Measurements from ENCODE around the gene LUC7L2.
"Not testable (repeated sequence)": the region's sequence is repeated elsewhere in the genome, so short reads cannot be mapped to it uniquely, and the experiment has no call there.

LUC7L2 gene

GRCh38 chr7:139359366-139360209 lies at the start of gene LUC7L2:
Gene LUC7L2 (plus strand): TSS chr7:139359894. CDS start chr7:139360262, 368 bp downstream.
- in situ Hi-C loops (cut with MboI; ENCODE audit: low sequenced_read_pairs): no loop called here

- in situ Hi-C loops (cut with MboI; ENCODE audit: low sequenced_read_pairs): no loop called here
Measured at GRCh38 chr7:139317939-139318505, 41.7 kb upstream of the LUC7L2 start.

- in situ Hi-C loops (cut with MboI; ENCODE audit: low sequenced_read_pairs): no loop called here
Measured at GRCh38 chr7:139321071-139321745, 38.5 kb upstream of the LUC7L2 start.

- in situ Hi-C loops (cut with MboI; ENCODE audit: low sequenced_read_pairs): not testable (repeated sequence)
Measured at GRCh38 chr7:139324709-139325108, 35.0 kb upstream of the LUC7L2 start.

GRCh38 chr7:139328375-139328774 lies 31.3 kb upstream of the LUC7L2 start:
- in situ Hi-C loops (cut with MboI; ENCODE audit: low sequenced_read_pairs): no loop called here

- in situ Hi-C loops (cut with MboI; ENCODE audit: low sequenced_read_pairs): no loop called here
Measured at GRCh38 chr7:139329119-139329518, 30.6 kb upstream of the LUC7L2 start.

- in situ Hi-C loops (cut with MboI; ENCODE audit: low sequenced_read_pairs): no loop called here
Measured at GRCh38 chr7:139330333-139331030, 29.2 kb upstream of the LUC7L2 start.

GRCh38 chr7:139332697-139333359 lies 26.9 kb upstream of the LUC7L2 start:
- in situ Hi-C loops (cut with MboI; ENCODE audit: low sequenced_read_pairs): no loop called here

GRCh38 chr7:139333443-139333842 lies 26.3 kb upstream of the LUC7L2 start:
- in situ Hi-C loops (cut with MboI; ENCODE audit: low sequenced_read_pairs): not testable (repeated sequence)

GRCh38 chr7:139334399-139335150 lies 25.1 kb upstream of the LUC7L2 start:
- in situ Hi-C loops (cut with MboI; ENCODE audit: low sequenced_read_pairs): no loop called here

GRCh38 chr7:139339025-139339424 lies 20.7 kb upstream of the LUC7L2 start:
- in situ Hi-C loops (cut with MboI; ENCODE audit: low sequenced_read_pairs): no loop called here

GRCh38 chr7:139339698-139340036 lies 20.0 kb upstream of the LUC7L2 start:
- in situ Hi-C loops (cut with MboI; ENCODE audit: low sequenced_read_pairs): no loop called here

- in situ Hi-C loops (cut with MboI; ENCODE audit: low sequenced_read_pairs): no loop called here
Measured at GRCh38 chr7:139340037-139340807, 19.5 kb upstream of the LUC7L2 start.

GRCh38 chr7:139340808-139341057 lies 19.0 kb upstream of the LUC7L2 start:
- in situ Hi-C loops (cut with MboI; ENCODE audit: low sequenced_read_pairs): no loop called here

- in situ Hi-C loops (cut with MboI; ENCODE audit: low sequenced_read_pairs): no loop called here
Measured at GRCh38 chr7:139341058-139341775, 18.5 kb upstream of the LUC7L2 start, which contains the start of gene FMC1. Gene FMC1 (plus strand): TSS chr7:139341337. CDS start chr7:139341385, 48 bp downstream.

- in situ Hi-C loops (cut with MboI; ENCODE audit: low sequenced_read_pairs): no loop called here
Measured at GRCh38 chr7:139341776-139342226, 17.9 kb upstream of the LUC7L2 start.

- in situ Hi-C loops (cut with MboI; ENCODE audit: low sequenced_read_pairs): no loop called here
Measured at GRCh38 chr7:139345042-139345441, 14.7 kb upstream of the LUC7L2 start.

GRCh38 chr7:139351027-139351426 lies 8.7 kb upstream of the LUC7L2 start:
- in situ Hi-C loops (cut with MboI; ENCODE audit: low sequenced_read_pairs): no loop called here

- in situ Hi-C loops (cut with MboI; ENCODE audit: low sequenced_read_pairs): no loop called here
Measured at GRCh38 chr7:139354729-139355128, 5.0 kb upstream of the LUC7L2 start.
